Measurements from ENCODE around the gene D2HGDH. TPM values are rescaled to one million over a fixed set of nuclear protein-coding genes. Genes with fewer than 3 reads are reported as not detected.
A peak's percentile ranks its signal among the peaks of the same experiment; 100 is the strongest.

Gene D2HGDH
- total and polyA plus RNA-seq, 2 of the 13 experiments (the other 11 are each of a cell fraction or from before 2014, with no cell fraction given) = 19.2 to 20.3 TPM

GRCh38 chr2:241777686-241778627 lies 43.5 kb downstream of the D2HGDH start (continued):
- TF ChIP-seq GFI1 (CRISPR knock-in tag; IDR thresholded peaks at IDR 0.05; ENCODE audit: borderline replicate concordance) (no peak), ZFX (CRISPR knock-in tag; IDR thresholded peaks at IDR 0.05; ENCODE audit: low read depth) (peak; percentile 64), ZNF143 (CRISPR knock-in tag; IDR thresholded peaks at IDR 0.05) (no peak), KLF12 (CRISPR knock-in tag; IDR thresholded peaks at IDR 0.05; ENCODE audit: borderline replicate concordance) (no peak), KAT7 (CRISPR knock-in tag; IDR thresholded peaks at IDR 0.05; ENCODE audit: borderline replicate concordance) (no peak), PITX1 (CRISPR knock-in tag; IDR thresholded peaks at IDR 0.05) (no peak), KDM3A (CRISPR knock-in tag; IDR thresholded peaks at IDR 0.05; ENCODE audit: low read depth) (no peak), ZNF547 (CRISPR knock-in tag; IDR thresholded peaks at IDR 0.05) (no peak), EP300 (IDR thresholded peaks at IDR 0.05; ENCODE audit: low read depth in 2 of 2, low read length in 2 of 2) (no peak), EP300 (CRISPR knock-in tag; IDR thresholded peaks at IDR 0.05; ENCODE audit: borderline replicate concordance) (no peak), CHD4 (IDR thresholded peaks at IDR 0.05; ENCODE audit: borderline replicate concordance, low read length) (no peak), ZNF747 (CRISPR knock-in tag; IDR thresholded peaks at IDR 0.05; ENCODE audit: borderline replicate concordance) (no peak), IRX3 (CRISPR knock-in tag; IDR thresholded peaks at IDR 0.05; ENCODE audit: borderline replicate concordance, low read depth) (no peak), SMAD1 (CRISPR knock-in tag; IDR thresholded peaks at IDR 0.05; ENCODE audit: borderline replicate concordance, low read depth) (no peak), TCF7L2 (IDR thresholded peaks at IDR 0.05; ENCODE audit: low read depth, low read length) (no peak), ZFP41 (CRISPR knock-in tag; IDR thresholded peaks at IDR 0.05; ENCODE audit: borderline replicate concordance) (no peak), GPN1 (CRISPR knock-in tag; IDR thresholded peaks at IDR 0.05; ENCODE audit: borderline replicate concordance) (no peak)
- TF ChIP-seq, protein P1, sequence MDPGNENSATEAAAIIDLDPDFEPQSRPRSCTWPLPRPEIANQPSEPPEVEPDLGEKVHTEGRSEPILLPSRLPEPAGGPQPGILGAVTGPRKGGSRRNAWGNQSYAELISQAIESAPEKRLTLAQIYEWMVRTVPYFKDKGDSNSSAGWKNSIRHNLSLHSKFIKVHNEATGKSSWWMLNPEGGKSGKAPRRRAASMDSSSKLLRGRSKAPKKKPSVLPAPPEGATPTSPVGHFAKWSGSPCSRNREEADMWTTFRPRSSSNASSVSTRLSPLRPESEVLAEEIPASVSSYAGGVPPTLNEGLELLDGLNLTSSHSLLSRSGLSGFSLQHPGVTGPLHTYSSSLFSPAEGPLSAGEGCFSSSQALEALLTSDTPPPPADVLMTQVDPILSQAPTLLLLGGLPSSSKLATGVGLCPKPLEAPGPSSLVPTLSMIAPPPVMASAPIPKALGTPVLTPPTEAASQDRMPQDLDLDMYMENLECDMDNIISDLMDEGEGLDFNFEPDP (CRISPR knock-in tag; conservative IDR thresholded peaks at IDR 0.05) = 0 out of 2 replicates have a peak, but pooled peaks have one; percentile 39
- TF ChIP-seq, protein P2, sequence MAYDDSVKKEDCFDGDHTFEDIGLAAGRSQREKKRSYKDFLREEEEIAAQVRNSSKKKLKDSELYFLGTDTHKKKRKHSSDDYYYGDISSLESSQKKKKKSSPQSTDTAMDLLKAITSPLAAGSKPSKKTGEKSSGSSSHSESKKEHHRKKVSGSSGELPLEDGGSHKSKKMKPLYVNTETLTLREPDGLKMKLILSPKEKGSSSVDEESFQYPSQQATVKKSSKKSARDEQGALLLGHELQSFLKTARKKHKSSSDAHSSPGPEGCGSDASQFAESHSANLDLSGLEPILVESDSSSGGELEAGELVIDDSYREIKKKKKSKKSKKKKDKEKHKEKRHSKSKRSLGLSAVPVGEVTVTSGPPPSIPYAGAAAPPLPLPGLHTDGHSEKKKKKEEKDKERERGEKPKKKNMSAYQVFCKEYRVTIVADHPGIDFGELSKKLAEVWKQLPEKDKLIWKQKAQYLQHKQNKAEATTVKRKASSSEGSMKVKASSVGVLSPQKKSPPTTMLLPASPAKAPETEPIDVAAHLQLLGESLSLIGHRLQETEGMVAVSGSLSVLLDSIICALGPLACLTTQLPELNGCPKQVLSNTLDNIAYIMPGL (CRISPR knock-in tag; IDR thresholded peaks at IDR 0.05; ENCODE audit: borderline replicate concordance in 1 of 2, low read depth in 1 of 2) = no peak
- TF ChIP-seq, protein P3, sequence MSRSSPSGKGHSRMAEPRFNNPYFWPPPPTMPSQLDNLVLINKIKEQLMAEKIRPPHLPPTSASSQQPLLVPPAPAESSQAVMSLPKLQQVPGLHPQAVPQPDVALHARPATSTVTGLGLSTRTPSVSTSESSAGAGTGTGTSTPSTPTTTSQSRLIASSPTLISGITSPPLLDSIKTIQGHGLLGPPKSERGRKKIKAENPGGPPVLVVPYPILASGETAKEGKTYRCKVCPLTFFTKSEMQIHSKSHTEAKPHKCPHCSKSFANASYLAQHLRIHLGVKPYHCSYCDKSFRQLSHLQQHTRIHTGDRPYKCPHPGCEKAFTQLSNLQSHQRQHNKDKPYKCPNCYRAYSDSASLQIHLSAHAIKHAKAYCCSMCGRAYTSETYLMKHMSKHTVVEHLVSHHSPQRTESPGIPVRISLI (CRISPR knock-in tag; IDR thresholded peaks at IDR 0.05; ENCODE audit: borderline replicate concordance) = no peak
- TF ChIP-seq, protein P4, sequence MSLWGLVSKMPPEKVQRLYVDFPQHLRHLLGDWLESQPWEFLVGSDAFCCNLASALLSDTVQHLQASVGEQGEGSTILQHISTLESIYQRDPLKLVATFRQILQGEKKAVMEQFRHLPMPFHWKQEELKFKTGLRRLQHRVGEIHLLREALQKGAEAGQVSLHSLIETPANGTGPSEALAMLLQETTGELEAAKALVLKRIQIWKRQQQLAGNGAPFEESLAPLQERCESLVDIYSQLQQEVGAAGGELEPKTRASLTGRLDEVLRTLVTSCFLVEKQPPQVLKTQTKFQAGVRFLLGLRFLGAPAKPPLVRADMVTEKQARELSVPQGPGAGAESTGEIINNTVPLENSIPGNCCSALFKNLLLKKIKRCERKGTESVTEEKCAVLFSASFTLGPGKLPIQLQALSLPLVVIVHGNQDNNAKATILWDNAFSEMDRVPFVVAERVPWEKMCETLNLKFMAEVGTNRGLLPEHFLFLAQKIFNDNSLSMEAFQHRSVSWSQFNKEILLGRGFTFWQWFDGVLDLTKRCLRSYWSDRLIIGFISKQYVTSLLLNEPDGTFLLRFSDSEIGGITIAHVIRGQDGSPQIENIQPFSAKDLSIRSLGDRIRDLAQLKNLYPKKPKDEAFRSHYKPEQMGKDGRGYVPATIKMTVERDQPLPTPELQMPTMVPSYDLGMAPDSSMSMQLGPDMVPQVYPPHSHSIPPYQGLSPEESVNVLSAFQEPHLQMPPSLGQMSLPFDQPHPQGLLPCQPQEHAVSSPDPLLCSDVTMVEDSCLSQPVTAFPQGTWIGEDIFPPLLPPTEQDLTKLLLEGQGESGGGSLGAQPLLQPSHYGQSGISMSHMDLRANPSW (CRISPR knock-in tag; IDR thresholded peaks at IDR 0.05; ENCODE audit: borderline replicate concordance) = no peak

Data from HepG2 (cell line).